ENCODE results near the gene RNF208.
A peak's percentile ranks its signal among the peaks of the same experiment; 100 is the strongest.

Gene RNF208

DNA sequence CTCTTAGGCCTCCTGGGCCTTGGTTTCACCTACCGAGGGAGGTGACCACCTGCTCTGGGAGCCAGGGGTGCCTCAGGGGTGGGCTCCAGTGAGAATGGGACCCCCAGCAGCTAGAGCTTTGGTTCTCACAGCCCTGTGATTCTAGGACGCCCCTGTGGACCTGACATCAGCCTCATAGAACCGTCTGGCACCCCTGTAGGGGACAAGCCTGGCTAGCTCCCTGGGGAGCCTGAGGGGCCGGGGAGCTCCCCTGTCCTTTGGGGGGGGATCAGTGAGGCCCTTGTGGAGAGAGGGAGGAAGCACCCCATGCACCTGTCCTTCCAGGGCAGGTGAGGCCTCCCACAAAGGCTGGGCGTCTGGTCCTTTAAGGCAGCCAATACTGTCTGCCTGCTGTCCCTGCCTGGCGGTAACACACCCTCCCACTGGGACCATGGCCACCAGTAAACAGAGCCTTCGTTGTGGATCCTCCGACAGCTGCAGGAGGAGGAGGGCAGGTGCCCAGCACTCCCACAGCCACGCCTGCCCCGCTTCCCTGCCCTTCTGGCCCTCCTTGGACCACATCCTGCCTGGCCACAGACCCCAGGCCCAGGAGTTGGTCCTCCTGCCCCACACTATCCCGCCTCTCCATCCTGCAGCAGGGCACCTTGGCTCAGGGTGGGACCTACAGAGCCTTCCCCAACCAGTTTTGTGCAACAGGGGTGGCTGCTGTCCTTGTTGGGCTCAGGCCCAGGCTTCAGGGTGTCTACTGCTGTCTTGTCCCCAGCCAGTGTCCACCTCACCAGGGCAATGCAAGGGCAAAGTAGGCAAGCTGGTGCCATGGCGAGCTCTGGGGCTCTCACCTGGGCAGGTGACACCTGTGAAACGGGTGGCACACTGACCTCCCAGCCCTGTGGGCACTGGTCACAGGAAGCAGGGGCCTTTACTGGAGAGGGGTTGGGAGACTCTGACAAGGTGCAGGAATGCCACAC is 16.0 kb upstream of the RNF208 start:
- DNase-seq: no peak

DNA sequence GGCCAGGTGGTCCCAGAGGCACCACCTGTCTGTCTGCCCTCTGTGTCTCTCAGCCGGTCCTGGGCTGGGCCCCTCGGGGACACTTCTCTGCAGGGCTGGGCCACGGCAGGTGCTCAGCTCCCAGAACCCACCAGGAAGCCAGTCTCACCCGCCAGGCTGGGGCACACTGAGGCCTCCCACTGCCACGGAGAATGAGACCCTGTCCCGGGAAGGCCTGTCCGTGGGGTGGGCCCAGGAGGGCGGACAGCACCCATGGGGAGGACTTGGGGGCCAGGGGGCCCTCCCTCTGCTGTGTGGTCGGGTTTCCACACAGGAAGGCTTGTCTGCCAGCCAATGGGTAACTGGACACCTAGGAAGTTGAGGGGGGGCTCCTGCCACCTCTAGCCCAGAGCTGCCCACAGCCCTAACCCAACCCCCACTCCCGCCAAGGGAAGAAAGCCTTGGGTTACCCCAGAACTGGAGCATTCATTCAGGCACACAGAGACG is 14.9 kb upstream of the RNF208 start:
- DNase-seq: no peak

DNA sequence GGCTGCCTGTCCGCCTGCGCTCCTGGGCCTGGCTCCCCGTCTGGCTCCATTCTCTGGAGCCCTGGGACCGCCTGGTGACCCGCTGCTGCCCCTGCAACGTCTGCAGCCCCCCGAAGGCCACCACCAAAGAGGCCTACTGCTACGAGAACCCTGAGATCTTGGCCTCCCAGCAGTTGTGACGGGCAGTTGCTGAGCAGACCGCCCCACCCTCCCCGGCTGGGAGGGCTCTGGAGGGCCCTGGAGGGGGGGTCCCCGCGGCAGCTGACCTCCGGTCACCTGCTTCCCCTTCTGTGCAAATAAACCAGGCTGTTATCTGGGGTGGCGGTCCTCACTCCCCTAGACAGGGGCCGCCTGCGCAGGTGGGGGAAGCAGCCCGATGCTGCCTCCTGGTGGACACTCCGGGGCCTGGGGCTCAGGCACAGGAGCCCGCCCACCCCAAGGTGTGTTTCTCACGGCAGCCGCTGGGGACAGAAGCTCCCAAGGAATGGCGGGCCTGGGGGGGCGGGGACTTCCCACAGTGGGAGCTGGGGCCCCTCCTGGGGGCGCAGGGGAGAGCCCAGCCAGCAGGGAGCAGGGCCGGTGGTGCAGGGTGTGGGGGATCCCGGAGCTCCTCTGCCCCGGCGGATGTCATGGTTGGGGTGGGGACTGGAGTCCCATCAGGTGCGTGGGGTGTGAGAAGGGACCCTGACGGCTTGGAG is 14.3 kb upstream of the RNF208 start:
- peak; percentile 66 for DNase-seq

DNA sequence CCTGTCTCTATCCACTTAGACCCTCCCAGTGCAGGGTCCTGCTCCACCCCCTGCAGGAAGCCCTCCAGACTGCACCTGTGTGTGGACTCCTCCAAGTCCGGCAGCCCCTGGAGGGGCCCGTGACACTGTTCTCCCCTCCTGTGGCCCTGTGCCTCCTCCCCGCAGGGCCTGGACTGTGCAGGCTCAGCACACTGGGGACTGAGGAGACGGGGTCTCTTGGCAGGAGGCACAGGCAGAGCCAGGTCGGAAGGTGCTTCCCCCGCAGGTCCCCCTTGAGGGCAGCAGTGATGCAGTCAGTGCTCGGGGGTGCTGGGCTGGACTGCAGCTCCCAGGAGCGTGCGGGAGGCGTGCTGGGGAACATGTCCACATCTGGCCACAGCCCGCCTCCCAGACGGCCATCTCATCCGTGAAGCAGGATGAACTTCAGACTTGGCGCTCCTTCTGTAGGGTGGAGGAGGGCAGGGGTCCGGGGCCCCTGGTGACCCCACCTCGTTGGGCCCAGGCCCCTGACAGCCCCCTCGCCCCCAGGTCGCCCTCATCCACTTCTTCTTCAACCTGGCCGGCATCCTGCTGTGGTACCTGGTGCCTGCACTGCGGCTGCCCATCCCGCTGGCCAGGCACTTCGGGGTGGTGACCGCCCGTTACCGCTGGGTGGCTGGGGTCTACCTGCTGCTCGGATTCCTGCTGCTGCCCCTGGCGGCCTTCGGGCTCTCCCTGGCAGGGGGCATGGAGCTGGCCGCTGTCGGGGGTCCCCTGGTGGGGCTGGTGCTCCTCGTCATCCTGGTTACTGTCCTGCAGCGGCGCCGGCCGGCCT is 13.6 kb upstream of the RNF208 start:
- no peak for DNase-seq

DNA sequence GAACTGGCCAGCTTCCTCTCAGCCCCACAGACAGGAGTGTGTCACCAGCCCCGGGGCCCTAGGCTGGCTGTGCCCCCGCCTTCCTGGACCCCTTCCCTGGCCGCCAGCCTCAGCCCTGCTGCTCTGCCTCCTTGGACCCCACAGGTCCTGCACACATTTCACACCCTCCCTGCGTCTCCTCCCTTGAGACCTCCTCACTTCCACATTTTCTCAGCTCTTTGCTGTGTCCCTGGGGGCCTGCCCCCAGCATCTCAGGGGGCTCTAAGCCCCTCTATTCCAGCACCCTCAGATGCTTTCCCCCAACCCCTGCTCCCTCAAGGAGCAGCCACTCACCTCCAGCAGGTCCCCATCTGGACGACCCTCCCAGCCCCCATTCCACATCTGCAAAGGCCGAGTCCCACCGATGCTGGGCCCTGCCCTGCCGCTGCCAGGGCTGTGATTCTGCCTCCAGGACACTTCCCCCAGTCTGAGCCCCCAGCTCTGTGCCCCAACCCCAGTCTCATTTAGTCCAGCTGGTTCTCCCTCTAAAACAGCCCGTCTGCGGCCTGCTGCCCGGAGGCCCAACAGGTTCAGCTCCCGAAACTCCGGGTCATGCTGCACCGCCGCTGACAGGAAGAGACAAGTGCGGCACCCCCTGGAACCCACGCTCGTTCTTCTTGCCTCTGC is 12.9 kb upstream of the RNF208 start:
- DNase-seq: no peak

DNA sequence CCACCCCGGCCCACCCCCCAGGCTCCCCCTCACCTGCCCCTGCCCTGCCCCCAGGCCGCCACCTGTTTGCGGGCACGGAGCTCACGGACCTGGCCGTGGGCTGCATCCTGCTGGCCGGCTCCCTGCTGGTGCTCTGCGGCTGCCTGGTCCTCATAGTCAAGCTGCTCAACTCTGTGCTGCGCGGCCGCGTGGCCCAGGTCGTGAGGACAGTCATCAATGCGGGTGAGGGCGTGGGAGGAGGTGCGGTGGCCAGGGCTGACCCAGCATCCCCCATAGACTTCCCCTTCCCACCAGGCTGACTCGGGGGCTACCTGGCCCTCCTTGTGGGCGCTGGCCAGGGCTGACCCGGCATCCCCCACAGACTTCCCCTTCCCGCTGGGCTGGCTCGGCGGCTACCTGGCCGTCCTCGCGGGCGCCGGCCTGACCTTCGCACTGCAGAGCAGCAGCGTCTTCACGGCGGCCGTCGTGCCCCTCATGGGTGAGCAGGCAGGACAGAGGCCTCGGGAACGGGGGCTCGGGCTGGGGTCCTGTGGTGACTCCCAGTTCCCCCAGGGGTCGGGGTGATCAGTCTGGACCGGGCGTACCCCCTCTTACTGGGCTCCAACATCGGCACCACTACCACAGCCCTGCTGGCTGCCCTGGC is 12.1 kb upstream of the RNF208 start:
- no peak for DNase-seq

DNA sequence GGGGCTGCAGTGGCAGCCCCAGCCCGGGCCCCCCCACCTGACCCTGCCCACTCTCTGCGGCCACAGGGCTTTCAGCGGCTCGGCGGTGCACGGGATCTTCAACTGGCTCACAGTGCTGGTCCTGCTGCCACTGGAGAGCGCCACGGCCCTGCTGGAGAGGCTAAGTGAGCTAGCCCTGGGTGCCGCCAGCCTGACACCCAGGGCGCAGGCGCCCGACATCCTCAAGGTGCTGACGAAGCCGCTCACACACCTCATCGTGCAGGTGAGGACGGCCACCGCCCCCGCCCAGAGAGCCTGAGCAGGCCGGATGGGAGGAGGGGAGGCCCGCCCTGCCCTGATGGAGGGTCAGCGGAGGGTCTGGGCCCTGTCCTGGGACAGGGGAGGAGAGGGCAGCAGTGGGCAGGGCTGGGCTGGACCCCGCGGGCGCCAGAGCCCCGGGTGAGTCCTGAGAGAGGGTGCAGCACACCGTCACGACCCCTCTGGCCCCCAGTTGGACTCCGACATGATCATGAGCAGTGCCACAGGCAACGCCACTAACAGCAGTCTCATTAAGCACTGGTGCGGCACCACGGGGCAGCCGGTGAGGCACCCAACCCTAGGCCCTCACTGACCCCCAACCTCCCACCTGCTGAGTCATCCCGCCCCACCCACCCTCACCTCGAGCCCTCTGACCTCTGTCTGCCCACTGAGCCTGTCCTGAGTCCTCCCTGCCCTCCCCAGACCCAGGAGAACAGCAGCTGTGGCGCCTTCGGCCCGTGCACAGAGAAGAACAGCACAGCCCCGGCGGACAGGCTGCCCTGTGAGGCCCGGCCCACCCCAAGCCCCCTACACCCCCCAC is 11.3 kb upstream of the RNF208 start:
- no peak for DNase-seq

DNA sequence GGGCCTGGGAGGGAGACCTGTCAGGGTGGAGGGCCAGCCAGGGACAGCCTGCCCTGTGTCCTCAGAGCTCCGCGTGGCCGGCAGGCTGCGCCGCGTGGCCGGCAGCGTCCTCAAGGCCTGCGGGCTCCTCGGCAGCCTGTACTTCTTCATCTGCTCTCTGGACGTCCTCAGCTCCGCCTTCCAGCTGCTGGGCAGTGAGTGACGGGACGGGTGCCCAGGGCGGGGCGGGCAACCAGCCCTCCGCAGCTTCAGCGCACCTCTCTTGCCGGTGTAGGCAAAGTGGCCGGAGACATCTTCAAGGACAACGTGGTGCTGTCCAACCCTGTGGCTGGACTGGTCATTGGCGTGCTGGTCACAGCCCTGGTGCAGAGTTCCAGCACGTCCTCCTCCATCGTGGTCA is 10.5 kb upstream of the RNF208 start:
- no peak for DNase-seq

DNA sequence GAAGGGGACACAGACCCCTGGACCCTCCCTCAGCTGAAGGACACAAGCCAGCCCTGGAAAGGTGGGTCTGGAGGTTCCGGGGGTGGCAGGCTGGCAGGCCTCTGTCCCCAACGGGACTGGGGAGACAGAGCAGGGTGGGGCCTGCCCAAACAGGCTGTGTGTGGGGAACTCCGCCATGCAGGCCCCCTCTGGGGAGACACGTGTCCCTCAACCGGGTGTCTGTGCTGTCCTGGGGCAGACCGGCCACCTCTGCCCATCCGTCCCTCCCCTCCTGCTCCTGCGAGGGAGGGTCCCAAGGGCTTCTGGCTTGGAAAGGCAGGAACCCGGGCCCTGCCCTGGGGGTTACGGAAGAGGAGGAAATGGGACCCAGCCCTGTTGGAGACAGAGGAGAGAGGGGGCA is 10.1 kb upstream of the RNF208 start:
- DNase-seq: no peak

DNA sequence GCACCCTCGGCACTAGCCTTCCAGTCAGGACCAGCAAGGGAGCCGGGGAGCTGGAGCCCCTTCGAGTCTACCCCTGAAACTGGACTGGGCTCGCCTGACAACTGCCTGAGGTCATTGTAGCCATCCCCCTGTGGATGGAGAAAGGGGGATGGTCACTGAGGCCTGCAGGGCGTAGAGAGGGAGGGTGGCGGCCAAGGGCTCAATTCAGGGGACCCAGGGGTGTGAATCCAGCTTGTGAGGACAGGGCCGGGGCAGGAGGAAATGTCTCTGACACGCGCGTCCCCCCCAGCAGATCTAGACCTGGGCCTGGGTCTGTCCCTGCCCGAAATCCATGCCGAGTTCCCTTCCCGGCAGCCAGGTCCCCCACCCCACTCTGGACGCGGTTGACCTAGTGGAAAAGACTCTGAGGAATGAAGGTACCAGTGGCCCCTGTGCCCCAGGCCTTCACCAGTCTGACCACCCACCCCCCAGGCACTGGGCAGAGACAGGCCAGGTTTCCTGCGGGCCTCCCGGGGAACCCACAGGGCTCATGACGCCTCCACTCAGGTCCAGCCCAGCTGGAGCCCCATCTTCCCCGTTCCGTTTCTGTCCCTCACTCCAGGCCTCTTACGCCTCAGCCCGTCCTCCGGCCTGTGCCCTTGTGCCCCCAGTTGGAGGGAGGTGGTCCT is 9.5 kb upstream of the RNF208 start:
- DNase-seq: no peak

DNA sequence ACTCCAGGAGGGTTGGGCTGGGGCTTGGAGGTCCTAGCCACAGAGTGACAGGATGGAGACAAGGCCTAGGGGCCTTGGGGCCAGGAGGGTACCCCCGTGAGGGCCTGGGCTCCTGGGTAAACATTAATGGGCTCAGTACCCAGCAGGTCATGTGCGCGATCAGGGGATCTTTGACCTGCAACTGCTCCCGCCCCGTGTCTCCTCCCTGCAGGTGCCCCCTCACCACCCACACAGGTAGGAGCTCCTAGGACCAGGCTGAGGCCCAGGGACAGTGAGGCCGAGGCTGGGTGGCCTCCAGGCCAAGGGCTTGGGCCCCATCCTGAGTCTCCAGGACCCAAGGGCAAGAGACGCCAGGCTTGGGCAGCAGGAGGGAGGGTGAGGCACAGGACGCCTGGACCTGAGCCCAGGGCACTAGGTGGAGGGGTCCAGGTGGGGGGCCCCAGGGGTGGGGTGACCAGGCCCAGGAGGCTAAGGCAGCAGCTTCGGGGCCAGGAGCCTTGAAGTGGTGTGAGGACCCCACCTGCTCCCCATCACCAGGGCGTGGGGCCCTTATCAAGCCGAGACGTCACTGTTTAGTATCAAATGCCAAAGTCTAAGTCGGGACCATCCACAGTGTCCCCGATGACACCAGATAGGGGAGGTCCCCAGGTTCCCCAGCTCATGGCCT is 8.8 kb upstream of the RNF208 start, which contains the start of gene SLC34A3:
TSS of gene SLC34A3 (plus strand) at position 197 of the 667 bp plus-strand sequence. CDS start 802 bp downstream, outside the sequence.
- no peak for DNase-seq

DNA sequence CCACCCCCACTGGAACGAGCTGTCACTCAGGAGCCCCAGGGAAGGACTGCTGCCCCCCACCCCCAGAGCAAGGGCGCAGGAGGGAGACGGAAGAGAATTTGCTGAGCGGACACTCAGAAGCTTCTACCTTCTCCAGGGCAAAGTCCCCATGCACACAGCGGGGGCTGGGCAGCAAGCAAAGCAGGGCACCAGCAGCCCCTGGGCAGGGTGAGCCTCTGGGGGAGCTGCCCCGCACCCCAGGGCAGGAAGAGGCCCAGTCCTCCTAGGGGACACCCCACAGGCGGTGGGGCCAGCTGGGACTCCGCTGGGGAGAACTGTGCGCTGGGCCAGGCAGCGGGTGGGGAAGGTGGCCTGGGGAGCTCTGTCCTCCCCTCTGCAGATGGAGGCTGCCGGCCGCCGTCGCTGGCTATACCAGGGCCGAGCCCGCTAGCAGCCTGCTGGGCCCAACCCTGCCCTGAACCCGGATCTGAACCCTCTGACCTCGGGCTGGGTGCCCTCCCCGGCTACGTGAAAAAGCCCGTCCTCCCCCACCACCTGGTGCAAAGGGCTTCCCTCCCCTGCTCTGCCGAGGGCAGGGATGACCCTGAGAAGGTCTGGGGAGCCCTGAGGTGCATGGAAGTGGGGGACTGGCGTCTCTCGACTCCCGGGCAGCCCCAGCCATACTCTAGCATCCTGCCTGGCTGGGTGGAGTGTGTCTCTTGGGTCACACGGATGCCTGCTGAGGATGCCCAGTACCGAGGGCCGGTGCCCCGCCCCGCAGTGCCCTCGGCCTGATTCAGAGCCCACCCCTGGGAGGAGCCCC is 8.1 kb upstream of the RNF208 start:
- DNase-seq: no peak

DNA sequence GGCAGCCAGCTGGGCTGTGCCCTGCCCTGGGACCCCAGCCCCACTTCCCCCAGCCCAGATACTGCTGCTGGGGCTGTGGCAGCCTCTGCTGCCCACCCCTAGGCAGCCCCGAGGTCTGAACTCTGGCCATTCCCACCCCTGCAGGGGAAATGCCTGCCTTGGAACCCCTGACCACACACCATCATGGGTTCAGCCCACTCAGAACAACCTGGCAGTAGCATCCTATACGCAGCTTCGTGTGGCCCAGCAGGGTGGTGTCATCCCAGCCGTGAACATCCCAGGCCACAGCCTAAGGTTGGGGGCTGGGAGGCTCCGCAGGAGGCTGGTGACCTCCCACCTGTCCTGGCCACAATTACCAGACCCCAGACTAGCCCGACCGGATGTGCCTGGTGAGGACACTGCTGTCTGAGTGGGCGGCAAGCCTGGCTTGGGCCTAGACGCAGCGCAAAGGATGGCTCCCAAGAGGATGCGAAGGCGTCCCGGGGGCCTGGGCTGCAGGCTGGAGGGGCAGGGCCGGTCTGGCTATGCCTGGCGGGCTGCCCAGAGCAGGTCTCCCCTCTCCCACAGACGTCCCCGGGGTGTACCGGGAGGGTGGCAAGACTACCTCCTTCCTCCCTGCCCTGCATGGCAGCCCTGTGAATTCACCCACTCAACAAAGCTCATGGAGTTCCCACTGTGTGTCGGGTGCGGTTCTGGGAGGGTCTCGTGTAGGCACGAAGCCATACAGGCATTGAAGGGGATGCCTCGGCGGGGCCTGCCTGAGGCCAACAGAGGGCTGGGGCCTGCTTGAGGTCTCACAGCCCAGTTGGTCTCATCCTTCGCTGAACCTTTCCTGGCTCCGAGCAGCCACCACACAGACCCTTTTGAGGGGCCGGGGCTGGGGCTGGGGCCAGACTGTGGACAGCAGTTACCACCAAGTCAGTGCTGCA is 7.2 kb upstream of the RNF208 start:
- DNase-seq: no peak

DNA sequence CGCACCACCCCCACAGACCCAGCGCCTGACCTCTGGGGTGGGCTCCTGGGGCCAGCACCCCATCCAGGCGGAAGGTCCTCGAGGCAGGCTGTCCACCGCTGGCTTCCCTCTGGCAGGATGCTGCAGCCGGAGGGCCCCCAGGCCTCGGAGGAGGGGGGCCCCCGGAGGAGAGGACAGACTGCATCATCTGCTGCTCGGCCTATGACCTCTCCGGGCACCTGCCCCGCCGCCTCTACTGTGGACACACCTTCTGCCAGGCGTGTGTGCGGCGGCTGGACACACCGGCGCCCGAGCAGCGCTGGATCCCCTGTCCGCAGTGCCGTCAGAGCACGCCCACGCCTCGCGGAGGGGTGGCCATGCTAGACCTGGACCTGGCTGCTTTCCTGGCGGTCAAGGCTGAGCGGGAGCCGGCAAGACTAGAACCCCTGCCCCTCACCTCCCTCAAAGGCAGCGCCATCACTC is 6.5 kb upstream of the RNF208 start:
- DNase-seq: no peak

DNA sequence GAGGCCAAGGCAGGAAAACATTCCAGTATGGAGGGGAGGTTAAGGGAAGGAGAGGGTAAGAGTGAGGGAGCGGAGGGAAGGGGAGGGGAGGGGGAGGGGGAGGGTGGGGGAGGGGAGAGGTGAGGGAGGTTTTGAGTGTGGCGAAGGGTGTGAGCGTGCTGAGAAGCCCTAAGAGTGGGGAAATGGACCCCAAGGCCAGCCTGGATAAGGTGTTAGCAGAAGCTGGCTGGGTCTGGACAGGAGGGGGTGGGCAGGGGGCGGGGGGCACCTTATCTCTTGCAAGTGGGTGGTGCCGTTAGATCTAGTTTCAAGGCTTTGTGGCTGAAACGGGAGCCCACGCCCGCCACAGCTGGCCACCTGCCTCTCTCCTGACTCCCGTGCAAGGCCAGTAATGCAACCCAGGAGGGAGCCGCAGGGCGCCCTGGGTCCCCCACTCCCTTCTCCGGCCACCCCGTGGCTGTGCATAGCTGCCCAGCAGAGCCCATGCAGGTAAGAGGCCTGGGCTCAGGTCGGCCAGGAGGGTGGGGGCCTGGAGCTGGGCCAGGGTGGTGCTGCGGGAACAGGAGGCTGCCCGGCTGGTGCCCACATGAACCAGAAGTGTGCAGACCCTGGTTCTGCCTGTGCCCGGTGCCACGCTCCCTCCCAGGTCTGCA is 5.9 kb upstream of the RNF208 start:
- no peak for DNase-seq

DNA sequence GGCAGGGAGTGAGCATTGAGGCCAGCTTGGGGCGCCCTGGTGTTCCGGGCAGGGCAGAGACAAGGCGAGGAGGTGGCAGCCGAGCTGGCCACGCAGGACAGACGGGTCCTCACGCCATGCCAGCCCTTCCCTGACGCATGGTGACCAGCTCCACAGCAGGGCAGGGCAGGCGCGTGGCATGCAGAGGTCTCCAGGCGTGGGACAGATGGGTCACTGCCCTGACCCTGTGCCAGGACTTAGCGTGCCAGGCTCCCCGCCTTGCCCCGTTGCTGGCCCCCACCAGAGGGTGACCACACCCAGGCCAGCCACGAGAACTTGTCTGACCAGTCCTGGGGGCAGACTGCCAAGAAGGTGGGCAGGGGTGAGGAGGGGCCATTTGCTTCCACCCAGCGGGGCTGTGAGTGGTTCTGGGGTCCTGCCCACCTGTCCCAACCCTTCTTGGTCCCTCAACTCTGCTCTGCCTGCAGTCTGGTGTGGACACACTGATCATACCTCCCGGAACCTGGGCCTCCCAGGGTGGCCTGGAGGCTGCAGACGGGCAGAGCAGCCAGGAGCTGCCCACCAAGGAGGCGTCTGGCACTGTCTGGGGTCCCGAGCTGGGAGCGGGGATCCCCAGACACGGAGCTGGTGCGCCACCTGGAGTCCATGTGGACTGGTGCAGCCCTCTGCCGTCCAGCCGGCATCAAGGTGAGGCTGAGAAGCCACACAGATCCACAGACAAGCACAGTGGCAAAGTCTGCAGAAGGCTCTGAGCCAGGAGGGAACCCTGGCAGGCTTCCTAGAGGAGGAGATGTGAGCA is 5.2 kb upstream of the RNF208 start, which contains the start of gene RNF224:
TSS of gene RNF224 (plus strand) at position 449 of the 799 bp plus-strand sequence. CDS start 834 bp downstream, outside the sequence.
- DNase-seq: peak; percentile 48

Measured in activated gamma-delta T cell (primary cell).